HL-60 (cell line): Measurements from ENCODE around the gene MIER1.

Source experiments
- DNase-seq, 2 experiments: peaks; one replicate each; pipeline ENCODE4 v3.0.0-alpha.2; 2010 to 2020; ENCODE audit warnings: low read depth in 1 of 2, low spot score in 1 of 2
- H3K27ac ChIP-seq: fragments of 250-450 bp; sonication (Bioruptor Pico); replicated peaks from 2 replicates; pipeline ENCODE4 v1.5.1; 2020; ENCODE audit warnings: mild to moderate bottlenecking, moderate library complexity
- H3K27me3 ChIP-seq: fragments of 250-450 bp; sonication (Bioruptor Pico); 2 replicates; pipeline ENCODE4 v1.5.1; 2021; ENCODE audit warnings: mild to moderate bottlenecking, moderate library complexity; ENCODE audit not compliant: insufficient read depth, poor library complexity, severe bottlenecking
- H3K4me3 ChIP-seq: replicated peaks from 2 replicates; pipeline ENCODE4 v1.5.1; 2011; ENCODE audit warnings: mild to moderate bottlenecking, control low read depth, low read length; ENCODE audit not compliant: insufficient read depth
- CTCF ChIP-seq: IDR thresholded peaks from one replicate; pipeline ENCODE4 v1.5.1; 2011; ENCODE audit warnings: low read length, control low read depth, inconsistent platforms; ENCODE audit not compliant: insufficient read depth
- GABPA ChIP-seq: IDR thresholded peaks from 2 replicates; pipeline ENCODE4 v1.6.1; 2012; ENCODE audit warnings: low read depth
- POLR2AphosphoS5 ChIP-seq: IDR thresholded peaks from 2 replicates; pipeline ENCODE4 v1.6.1; 2012; ENCODE audit warnings: low read depth
- REST ChIP-seq: IDR thresholded peaks from 2 replicates; pipeline ENCODE4 v1.6.1; 2012; ENCODE audit warnings: low read depth; ENCODE audit not compliant: insufficient replicate concordance
- SPI1 ChIP-seq: IDR thresholded peaks from 2 replicates; pipeline ENCODE4 v1.6.1; 2012; ENCODE audit warnings: low read depth, mild to moderate bottlenecking, borderline replicate concordance

MIER1 gene

GRCh38 chr1:66930823-66931174 lies 6.0 kb downstream of the MIER1 start:
- H3K27me3 ChIP-seq: no peaks in the 10 kb centered on the region

GRCh38 chr1:66931590-66931989 lies 6.8 kb downstream of the MIER1 start:
- TF ChIP-seq SPI1: no peak
- no peak for TF ChIP-seq REST
- no peak for TF ChIP-seq CTCF
- TF ChIP-seq GABPA: no peak
- no peak for TF ChIP-seq POLR2AphosphoS5
- Histone ChIP-seq H3K27ac (peak overlapping the region; percentile 98), H3K27me3 (no peaks in the 10 kb centered on the region), H3K4me3 (peak overlapping the region; percentile 75)
- DNase-seq: no peak

More at GRCh38 chr1:66930823-66931174, 6.0 kb downstream of the MIER1 start:
- H3K27ac ChIP-seq: peak overlapping the region; percentile 98
- DNase-seq: no peak
- peak overlapping the region; percentile 75 for H3K4me3 ChIP-seq
- TF ChIP-seq POLR2AphosphoS5: no peak
- no peak for TF ChIP-seq CTCF
- TF ChIP-seq GABPA: no peak
- no peak for TF ChIP-seq SPI1
- no peak for TF ChIP-seq REST

GRCh38 chr1:66932291-66932690 lies 7.5 kb downstream of the MIER1 start:
- peak overlapping the region; percentile 75 for H3K4me3 ChIP-seq
- peak overlapping the region; percentile 98 for H3K27ac ChIP-seq
- TF ChIP-seq CTCF: no peak
- no peak for TF ChIP-seq REST
- TF ChIP-seq SPI1: no peak
- no peak for TF ChIP-seq POLR2AphosphoS5
- TF ChIP-seq GABPA: no peak
- no peaks in the 10 kb centered on the region for H3K27me3 ChIP-seq
- no peak for DNase-seq
